Measurements from ENCODE around the gene SHD. TPM values are rescaled to one million over a fixed set of nuclear protein-coding genes. Genes with fewer than 3 reads are reported as not detected.
A peak's percentile ranks its signal among the peaks of the same experiment; 100 is the strongest.
"Not testable (repeated sequence)": the region's sequence is repeated elsewhere in the genome, so short reads cannot be mapped to it uniquely, and the experiment has no call there.

The SHD gene
- not detected for total RNA-seq
- not detected for polyA plus RNA-seq
- long read RNA-seq, donor 1, result 0 reads
- long read RNA-seq, donor 2, result 0 reads
- long read RNA-seq, donor 3, partial matches to known transcripts, result 0 of 1 reads
- long read RNA-seq, donor 3, other reads (novel, unspliced or antisense), result 0 of 1 reads
- long read RNA-seq, donor 4, result 0 reads
- long read RNA-seq, donor 5, result 0 reads

DNA sequence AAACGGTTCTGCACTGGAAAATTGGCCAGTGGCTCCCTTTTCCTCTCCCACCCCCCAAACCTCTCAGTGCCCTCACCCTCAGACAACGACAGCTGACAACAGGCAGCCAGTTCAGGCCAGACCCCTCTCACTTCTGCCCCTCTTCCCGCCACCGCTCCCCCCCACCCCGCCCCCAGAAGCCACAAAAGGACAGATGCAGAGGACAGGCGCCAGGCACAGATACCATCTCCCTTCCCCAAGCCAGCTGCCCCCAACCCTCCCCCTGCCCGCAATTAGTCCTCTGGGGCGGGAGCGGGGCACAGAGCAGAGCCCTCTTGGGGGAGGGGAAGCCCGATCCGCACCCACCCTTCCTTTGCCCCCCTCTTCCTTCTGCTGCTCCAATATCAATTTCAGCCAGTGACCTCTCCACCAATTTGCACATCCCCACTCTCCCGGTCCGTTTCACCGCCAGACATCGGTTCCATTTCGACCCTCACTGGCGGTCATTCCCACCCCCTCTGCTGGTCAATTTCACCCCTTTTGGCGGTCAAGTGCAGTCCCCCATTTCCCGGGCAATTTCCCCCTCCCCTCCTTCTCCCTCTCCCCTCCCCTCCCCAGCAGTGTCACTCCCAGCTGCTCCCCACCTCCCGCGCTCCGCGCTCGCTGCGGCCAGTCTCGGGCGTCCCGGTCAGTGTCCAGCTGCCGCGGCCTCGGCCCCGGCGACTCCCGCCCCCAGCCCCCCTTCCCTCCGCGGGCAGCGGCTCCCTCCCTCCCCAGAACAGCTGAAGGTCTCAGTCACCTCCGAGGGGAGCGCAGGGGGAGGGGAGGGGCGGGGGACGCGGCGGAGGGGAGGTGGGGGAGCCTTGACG, at the start of gene SHD:
SHD (plus strand) TSS at position 848 of the 848 bp plus-strand sequence. CDS start 798 bp downstream, outside the sequence.
- Histone ChIP-seq H3K9me3 (ENCODE audit: control insufficient read depth in 4 of 4, insufficient read depth in 3 of 4, low read length in 3 of 4) (peaks cover 0 to 1% (median 0%) of the 10 kb centered on the region in 4 donors), H3K27me3 (ENCODE audit: control insufficient read depth in 3 of 3, insufficient read depth in 3 of 3, low read length in 2 of 3) (peaks cover 15 to 24% (median 22%) of the 10 kb centered on the region in 3 donors), H3K27ac (ENCODE audit: low read depth in 1 of 2, low read length in 1 of 2) (no peak within 1 kb of the TSS), H3K4me3 (no peak within 1 kb of the TSS), H3K36me3 (ENCODE audit: control insufficient read depth in 4 of 4, insufficient read depth in 4 of 4, low read length in 4 of 4) (no peaks in the 10 kb centered on the region), H3K4me1 (ENCODE audit: control insufficient read depth in 5 of 5, insufficient read depth in 5 of 5, low read length in 5 of 5) (peaks cover 0 to 7% (median 3%) of the 10 kb centered on the region in 5 donors), H3K9ac (ENCODE audit: insufficient read depth in 1 of 2, low read length in 2 of 2) (no peak within 1 kb of the TSS)
- peak; percentile 21 to 46 (median 41) for DNase-seq
- 0 to 4% methylated on average over 30 to 44 of the region's 44 CpGs for WGBS, 2 donors
- ATAC-seq (ENCODE audit: insufficient read depth, low FRiP score), result no peak
- TF ChIP-seq, protein P1, sequence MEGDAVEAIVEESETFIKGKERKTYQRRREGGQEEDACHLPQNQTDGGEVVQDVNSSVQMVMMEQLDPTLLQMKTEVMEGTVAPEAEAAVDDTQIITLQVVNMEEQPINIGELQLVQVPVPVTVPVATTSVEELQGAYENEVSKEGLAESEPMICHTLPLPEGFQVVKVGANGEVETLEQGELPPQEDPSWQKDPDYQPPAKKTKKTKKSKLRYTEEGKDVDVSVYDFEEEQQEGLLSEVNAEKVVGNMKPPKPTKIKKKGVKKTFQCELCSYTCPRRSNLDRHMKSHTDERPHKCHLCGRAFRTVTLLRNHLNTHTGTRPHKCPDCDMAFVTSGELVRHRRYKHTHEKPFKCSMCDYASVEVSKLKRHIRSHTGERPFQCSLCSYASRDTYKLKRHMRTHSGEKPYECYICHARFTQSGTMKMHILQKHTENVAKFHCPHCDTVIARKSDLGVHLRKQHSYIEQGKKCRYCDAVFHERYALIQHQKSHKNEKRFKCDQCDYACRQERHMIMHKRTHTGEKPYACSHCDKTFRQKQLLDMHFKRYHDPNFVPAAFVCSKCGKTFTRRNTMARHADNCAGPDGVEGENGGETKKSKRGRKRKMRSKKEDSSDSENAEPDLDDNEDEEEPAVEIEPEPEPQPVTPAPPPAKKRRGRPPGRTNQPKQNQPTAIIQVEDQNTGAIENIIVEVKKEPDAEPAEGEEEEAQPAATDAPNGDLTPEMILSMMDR (IDR thresholded peaks at IDR 0.05; ENCODE audit: control extremely low read depth, extremely low read depth), result no peak

DNA sequence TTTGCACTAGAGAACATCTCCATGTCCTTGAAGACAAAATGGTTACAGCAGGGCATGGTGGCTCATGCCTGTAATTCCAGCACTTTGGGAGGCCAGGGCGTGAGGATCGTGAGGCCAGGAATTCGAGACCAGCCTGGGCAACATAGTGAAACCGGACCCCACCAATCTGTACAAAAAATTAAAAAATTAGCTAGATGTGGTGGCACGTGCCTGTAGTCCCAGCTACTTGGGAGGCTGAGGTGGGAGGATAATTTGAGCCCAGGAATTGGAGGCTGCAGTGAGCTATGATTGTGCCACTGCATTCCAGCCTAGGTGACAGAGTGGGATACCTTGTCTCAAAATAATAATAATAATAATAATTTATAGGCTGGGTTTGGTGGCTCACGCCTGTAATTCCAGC, 48.8 kb upstream of the SHD start:
- H3K4me1 ChIP-seq (ENCODE audit: control insufficient read depth in 5 of 5, insufficient read depth in 5 of 5, low read length in 5 of 5); DNase-seq; H3K27ac ChIP-seq (ENCODE audit: low read depth in 1 of 2, low read length in 1 of 2); ATAC-seq (ENCODE audit: insufficient read depth, low FRiP score); H3K36me3 ChIP-seq (ENCODE audit: control insufficient read depth in 4 of 4, insufficient read depth in 4 of 4, low read length in 4 of 4); H3K9me3 ChIP-seq (ENCODE audit: control insufficient read depth in 4 of 4, insufficient read depth in 3 of 4, low read length in 3 of 4); H3K4me3 ChIP-seq; H3K9ac ChIP-seq (ENCODE audit: insufficient read depth in 1 of 2, low read length in 2 of 2): not testable (repeated sequence)
- peaks cover 0 to 18% (median 17%) of the 10 kb centered on the region in 3 donors for H3K27me3 ChIP-seq (ENCODE audit: control insufficient read depth in 3 of 3, insufficient read depth in 3 of 3, low read length in 2 of 3)
- 91 to 96% methylated on average over 6 of the region's 6 CpGs for WGBS, 2 donors

- H3K9ac ChIP-seq (ENCODE audit: insufficient read depth in 1 of 2, low read length in 2 of 2); H3K27ac ChIP-seq (ENCODE audit: low read depth in 1 of 2, low read length in 1 of 2); H3K36me3 ChIP-seq (ENCODE audit: control insufficient read depth in 4 of 4, insufficient read depth in 4 of 4, low read length in 4 of 4); DNase-seq; H3K4me3 ChIP-seq; ATAC-seq (ENCODE audit: insufficient read depth, low FRiP score); H3K9me3 ChIP-seq (ENCODE audit: control insufficient read depth in 4 of 4, insufficient read depth in 3 of 4, low read length in 3 of 4); H3K4me1 ChIP-seq (ENCODE audit: control insufficient read depth in 5 of 5, insufficient read depth in 5 of 5, low read length in 5 of 5): not testable (repeated sequence)
- H3K27me3 ChIP-seq (ENCODE audit: control insufficient read depth in 3 of 3, insufficient read depth in 3 of 3, low read length in 2 of 3), result peaks cover 0 to 18% (median 17%) of the 10 kb centered on the region in 3 donors
- 90 to 93% methylated on average over 6 of the region's 6 CpGs for WGBS, 2 donors
Measured at GRCh38 chr19:4231521-4231920, 47.5 kb upstream of the SHD start.

DNA sequence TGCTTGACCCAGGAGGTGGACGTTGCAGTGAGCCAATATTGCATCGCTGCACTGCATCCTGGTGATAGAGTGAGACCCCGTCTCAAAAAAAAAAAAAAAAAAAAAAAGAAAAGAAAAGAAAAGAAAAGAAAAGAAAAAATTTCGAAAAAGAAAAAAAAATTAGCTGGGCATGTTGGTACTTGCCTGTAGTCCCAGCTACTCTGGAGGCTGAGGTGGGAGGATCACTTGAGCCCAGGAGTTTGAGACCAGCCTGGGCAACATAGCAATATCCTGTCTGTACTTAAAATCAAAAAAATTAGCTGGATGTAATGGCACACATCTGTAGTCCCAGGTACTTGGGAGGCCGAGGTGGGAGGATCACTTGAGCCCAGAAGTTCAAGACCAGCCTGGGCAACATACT, 46.9 kb upstream of the SHD start:
- not testable (repeated sequence) for H3K9ac ChIP-seq (ENCODE audit: insufficient read depth in 1 of 2, low read length in 2 of 2); H3K36me3 ChIP-seq (ENCODE audit: control insufficient read depth in 4 of 4, insufficient read depth in 4 of 4, low read length in 4 of 4); ATAC-seq (ENCODE audit: insufficient read depth, low FRiP score); H3K27ac ChIP-seq (ENCODE audit: low read depth in 1 of 2, low read length in 1 of 2); H3K4me1 ChIP-seq (ENCODE audit: control insufficient read depth in 5 of 5, insufficient read depth in 5 of 5, low read length in 5 of 5); DNase-seq; H3K9me3 ChIP-seq (ENCODE audit: control insufficient read depth in 4 of 4, insufficient read depth in 3 of 4, low read length in 3 of 4); H3K4me3 ChIP-seq
- 85 to 86% methylated on average over 5 of the region's 5 CpGs for WGBS, 2 donors
- peaks cover 0 to 18% (median 17%) of the 10 kb centered on the region in 3 donors for H3K27me3 ChIP-seq (ENCODE audit: control insufficient read depth in 3 of 3, insufficient read depth in 3 of 3, low read length in 2 of 3)
